IMR-90 (cell line): ENCODE data around the gene NEU1. TPM values are rescaled to one million over a fixed set of nuclear protein-coding genes. Genes with fewer than 3 reads are reported as not detected.
"Not testable (repeated sequence)": the region's sequence is repeated elsewhere in the genome, so short reads cannot be mapped to it uniquely, and the experiment has no call there.

ENCODE experiments used
- ATAC-seq: fragments of 200-7000 bp; cut with Tn5 transposase; 2 replicates; pipeline ENCODE4 v1.9.1; 2020; ENCODE audit warnings: low read depth, mild to moderate bottlenecking, moderate library complexity
- BruUV-seq: library from RNA; stranded (reverse); fragments of 400-500 nt; replicated peaks from 2 replicates; lab custom pipeline; 2021; lab: Mats Ljungman, UMichigan
- CTCF ChIA-PET: fragments of 300-600 bp; formaldehyde crosslinking; extraction: SDS; loops from one replicate; lab custom pipeline; 2021; ENCODE audit warnings: antibody characterized with exemption; lab: Yijun Ruan, JAX
- POLR2A ChIA-PET: fragments of 300-600 bp; sonication (Branson Sonifier 250); formaldehyde crosslinking; loops from one replicate; lab custom pipeline; 2022; ENCODE audit warnings: antibody characterized with exemption; ENCODE audit not compliant: unreplicated experiment; lab: Charles Lee
- DNase-seq: peaks from one replicate; pipeline ENCODE4 v3.0.0; 2013
- H2AFZ ChIP-seq: replicated peaks from 2 replicates; pipeline ENCODE3; 2013; ENCODE audit warnings: low read length, mild to moderate bottlenecking; ENCODE audit not compliant: poor library complexity
- H2AK5ac ChIP-seq: 2 replicates; pipeline ENCODE4 v1.6.1; 2013; ENCODE audit warnings: low read depth, low read length, inconsistent platforms
- H2AK9ac ChIP-seq: replicated peaks from 2 replicates; pipeline ENCODE3; 2013; ENCODE audit warnings: mild to moderate bottlenecking, low read depth, low read length, moderate library complexity; ENCODE audit not compliant: poor library complexity
- H2BK120ac ChIP-seq: 2 replicates; pipeline ENCODE4 v1.6.1; 2013; ENCODE audit warnings: low read depth, low read length, inconsistent platforms
- H2BK15ac ChIP-seq: 3 replicates; pipeline ENCODE4 v1.6.1; 2013; ENCODE audit warnings: low read depth, low read length, inconsistent platforms
- H2BK20ac ChIP-seq: 2 replicates; pipeline ENCODE4 v1.6.1; 2013; ENCODE audit warnings: low read depth, mild to moderate bottlenecking, inconsistent platforms, low read length, moderate library complexity
- H2BK5ac ChIP-seq: 2 replicates; pipeline ENCODE4 v1.6.1; 2013; ENCODE audit warnings: mild to moderate bottlenecking, low read depth, low read length, inconsistent platforms; ENCODE audit not compliant: poor library complexity, severe bottlenecking
- H3K14ac ChIP-seq: replicated peaks from 2 replicates; pipeline ENCODE4 v1.6.1; 2013; ENCODE audit warnings: low read depth, low read length, inconsistent platforms
- H3K18ac ChIP-seq: 2 replicates; pipeline ENCODE4 v1.6.1; 2013; ENCODE audit warnings: low read depth, low read length, control low read depth
- H3K23ac ChIP-seq: 2 replicates; pipeline ENCODE4 v1.6.1; 2013; ENCODE audit warnings: low read depth, low read length, inconsistent platforms
- H3K27ac ChIP-seq: 2 replicates; pipeline ENCODE4 v1.5.1; 2013; ENCODE audit warnings: mild to moderate bottlenecking, control low read depth, low read length; ENCODE audit not compliant: insufficient read depth
- H3K27me3 ChIP-seq: 2 replicates; pipeline ENCODE4 v1.6.1; 2013; ENCODE audit warnings: low read length; ENCODE audit not compliant: control insufficient read depth, insufficient read depth
- H3K36me3 ChIP-seq: 2 replicates; pipeline ENCODE4 v1.6.1; 2013; ENCODE audit warnings: low read length, mixed read lengths; ENCODE audit not compliant: control insufficient read depth, insufficient read depth
- H3K4ac ChIP-seq: 2 replicates; pipeline ENCODE4 v1.6.1; 2013; ENCODE audit warnings: low read depth, low read length, inconsistent platforms
- H3K4me1 ChIP-seq: 2 replicates; pipeline ENCODE4 v1.6.1; 2013; ENCODE audit warnings: low read length, mixed read lengths; ENCODE audit not compliant: control insufficient read depth, insufficient read depth
- H3K4me2 ChIP-seq: 2 replicates; pipeline ENCODE4 v1.6.1; 2013; ENCODE audit warnings: low read depth, mild to moderate bottlenecking, control low read depth, low read length, moderate library complexity
- H3K4me3 ChIP-seq: 2 replicates; pipeline ENCODE4 v1.5.1; 2013; ENCODE audit warnings: low read depth, mild to moderate bottlenecking, control low read depth, low read length, moderate library complexity; ENCODE audit not compliant: insufficient read depth
- H3K56ac ChIP-seq: 2 replicates; pipeline ENCODE4 v1.6.1; 2013; ENCODE audit warnings: low read length, inconsistent platforms; ENCODE audit not compliant: insufficient read depth; ENCODE audit errors: extremely low read depth
- H3K79me1 ChIP-seq, 2 experiments: 2 replicates each; pipeline ENCODE4 v1.6.1; 2013; ENCODE audit warnings: low read length in 2 of 2, inconsistent platforms in 1 of 2, low read depth in 1 of 2
- H3K9ac ChIP-seq: 2 replicates; pipeline ENCODE4 v1.6.1; 2013; ENCODE audit warnings: low read depth, low read length, control low read depth
- H3K9me1 ChIP-seq: 2 replicates; pipeline ENCODE4 v1.6.1; 2013; ENCODE audit warnings: low read length, inconsistent platforms; ENCODE audit not compliant: insufficient read depth
- H3K9me3 ChIP-seq: 2 replicates; pipeline ENCODE4 v1.6.1; 2013; ENCODE audit warnings: low read length; ENCODE audit not compliant: control insufficient read depth, insufficient read depth
- H4K20me1 ChIP-seq: 2 replicates; pipeline ENCODE4 v1.6.1; 2013; ENCODE audit warnings: low read length, inconsistent platforms; ENCODE audit not compliant: insufficient read depth
- H4K5ac ChIP-seq: 2 replicates; pipeline ENCODE4 v1.6.1; 2013; ENCODE audit warnings: mild to moderate bottlenecking, low read depth, low read length, control low read depth
- H4K8ac ChIP-seq, 2 experiments: 2 replicates each; pipeline ENCODE4 v1.6.1; 2013; ENCODE audit warnings: low read depth in 2 of 2, low read length in 2 of 2, control low read depth in 1 of 2, inconsistent platforms in 1 of 2
- H4K91ac ChIP-seq: 2 replicates; pipeline ENCODE4 v1.6.1; 2013; ENCODE audit warnings: low read depth, low read length, inconsistent platforms; ENCODE audit not compliant: insufficient read depth
- BHLHE40 ChIP-seq: fragments of 150-350 bp; IDR thresholded peaks from 2 replicates; pipeline ENCODE4 v1.6.1; 2016; ENCODE audit warnings: mild to moderate bottlenecking, low read depth, low read length
- FOS ChIP-seq: fragments of 150-350 bp; IDR thresholded peaks from 2 replicates; pipeline ENCODE4 v1.6.1; 2016; ENCODE audit warnings: low read depth, low read length
- NFE2L2 ChIP-seq: fragments of 150-350 bp; IDR thresholded peaks from 2 replicates; pipeline ENCODE4 v1.6.1; 2016; ENCODE audit warnings: low read depth, mild to moderate bottlenecking, low read length
- RAD21 ChIP-seq: IDR thresholded peaks from 2 replicates; pipeline ENCODE4 v1.6.1; 2012; ENCODE audit warnings: low read length, improper control_type of control experiment
- RFX5 ChIP-seq: IDR thresholded peaks from 2 replicates; pipeline ENCODE4 v1.8.0; 2012; ENCODE audit warnings: low read depth, mild to moderate bottlenecking, low read length, moderate library complexity
- WGBS, 2 experiments: methylation state at CpG; one replicate each; pipeline versions ENCODE4 v1.1.5 to v1.1.7; 2013; ENCODE audit warnings: missing lambda C conversion rate in 2 of 2; ENCODE audit not compliant: insufficient read length in 1 of 2; ENCODE audit errors: extremely low coverage in 2 of 2; 5-methylcytosine and 5-hydroxymethylcytosine counted together
- dilution Hi-C: fragments of 300-500 bp; cut with HindIII; formaldehyde crosslinking; loops from one replicate; pipeline ENCODE4 v1.14.3; 2018; ENCODE audit warnings: low sequenced_read_pairs; ENCODE audit not compliant: unreplicated experiment
- in situ Hi-C: fragments of 300-500 bp; cut with MboI; formaldehyde crosslinking; loops from 3 replicates; pipeline ENCODE4 v1.14.3; 2019; ENCODE audit warnings: low sequenced_read_pairs, inconsistent platforms, mixed read lengths
- intact Hi-C: fragments of 100-400 bp; cut with micrococcal nuclease; formaldehyde crosslinking; loops from 2 replicates; pipeline ENCODE4 v1.10.0; 2022
- polyA plus RNA-seq, 3 experiments: library from polyadenylated mRNA; depleted of rRNA; stranded (reverse); fragments of >200 nt; gene quantifications; 2 replicates each; pipeline ENCODE4 v1.2.3, GENCODE V29; 2012; ENCODE audit warnings: low replicate concordance in 1 of 3
- total RNA-seq: library from RNA; depleted of rRNA; stranded (reverse); fragments of >200 nt; gene quantifications from 2 replicates; pipeline ENCODE4 v1.2.3, GENCODE V29; 2012
- TF ChIP-seq, protein P1 (sequence below): fragments of 150-350 bp; IDR thresholded peaks from 2 replicates; pipeline ENCODE4 v1.6.1; 2017; ENCODE audit warnings: mild to moderate bottlenecking, antibody characterized with exemption, low read length, low read depth

NEU1 gene
- total and polyA plus RNA-seq, 2 of the 4 experiments (the other 2 are of a cell fraction): 28.5 to 36.2 TPM

DNA sequence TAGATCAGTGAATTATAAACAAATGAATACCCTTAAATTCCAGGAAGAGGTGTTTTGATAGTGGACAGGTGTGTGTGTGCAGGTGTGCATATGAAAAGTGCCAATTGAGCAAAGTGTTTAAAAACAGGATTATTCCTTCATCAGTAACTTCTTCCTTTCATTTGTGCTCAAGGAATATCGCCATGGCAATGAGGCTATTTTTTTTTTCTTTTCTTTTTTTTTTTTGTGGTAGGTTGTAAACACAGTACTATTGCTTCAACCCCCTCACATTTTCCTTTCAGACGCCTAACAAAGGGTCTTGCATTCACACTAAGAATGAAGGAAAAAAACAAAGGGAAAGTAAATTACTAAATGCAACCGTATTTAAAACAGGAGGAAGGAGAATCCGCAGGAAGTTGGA is 37.1 kb downstream of the NEU1 start:
- no peak overlapping the region for H3K27ac ChIP-seq
- no TSS peak for BruUV-seq
- H4K20me1 ChIP-seq: peaks cover 9% of the 10 kb centered on the region
- H3K14ac ChIP-seq: no peak overlapping the region
- H3K79me1 ChIP-seq: peaks cover 5 to 30% of the 10 kb centered on the region in 2 experiments; a peak in 3 of 4 replicates
- H4K8ac ChIP-seq: no peak overlapping the region
- ATAC-seq (no peak), DNase-seq (no peak)
- dilution Hi-C loops (no loop called here), in situ Hi-C loops (no loop called here), intact Hi-C loops (loop anchor here (5.0 kb wide), 1 partner anchor 278 kb away; the partner anchor contains the start of genes ATP6V1G2 and NFKBIL1)
- H3K18ac ChIP-seq: no peak overlapping the region
- H2AFZ ChIP-seq: no peak overlapping the region
- peaks cover 10% of the 10 kb centered on the region for H3K4me1 ChIP-seq
- H2BK5ac ChIP-seq: no peak overlapping the region
- no peak overlapping the region for H3K9ac ChIP-seq
- H3K4ac ChIP-seq: no peak overlapping the region
- POLR2A ChIA-PET: interaction anchor here (0.7 kb wide), 1 partner anchor 18 kb away, joined by 6 read pairs; no protein-coding TSS in a partner anchor
- no peak overlapping the region for H3K23ac ChIP-seq
- no peak overlapping the region for H2AK9ac ChIP-seq
- no peaks in the 10 kb centered on the region for H3K9me3 ChIP-seq
- no peak overlapping the region for H2AK5ac ChIP-seq
- H3K9me1 ChIP-seq: peaks cover 7% of the 10 kb centered on the region; the same call in 1 of the 2 replicates
- TF ChIP-seq RAD21: no peak
- TF ChIP-seq NFE2L2: no peak
- no peak for TF ChIP-seq FOS
- TF ChIP-seq, protein P1, sequence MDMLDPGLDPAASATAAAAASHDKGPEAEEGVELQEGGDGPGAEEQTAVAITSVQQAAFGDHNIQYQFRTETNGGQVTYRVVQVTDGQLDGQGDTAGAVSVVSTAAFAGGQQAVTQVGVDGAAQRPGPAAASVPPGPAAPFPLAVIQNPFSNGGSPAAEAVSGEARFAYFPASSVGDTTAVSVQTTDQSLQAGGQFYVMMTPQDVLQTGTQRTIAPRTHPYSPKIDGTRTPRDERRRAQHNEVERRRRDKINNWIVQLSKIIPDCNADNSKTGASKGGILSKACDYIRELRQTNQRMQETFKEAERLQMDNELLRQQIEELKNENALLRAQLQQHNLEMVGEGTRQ: no peak
- TF ChIP-seq RFX5: no peak
- no peak for TF ChIP-seq BHLHE40
- no peaks in the 10 kb centered on the region for H3K36me3 ChIP-seq
- no peak overlapping the region for H4K5ac ChIP-seq
- no peak overlapping the region for H2BK15ac ChIP-seq
- no peak overlapping the region for H3K4me3 ChIP-seq
- no peak overlapping the region for H3K4me2 ChIP-seq
- no peaks in the 10 kb centered on the region for H3K27me3 ChIP-seq
- CTCF ChIA-PET: no interaction called here
- no peak overlapping the region for H2BK20ac ChIP-seq
- H2BK120ac ChIP-seq: no peak overlapping the region
- no CpG with 5 or more reads among the region's 4 CpGs for WGBS, 2 experiments
- H4K91ac ChIP-seq: no peak overlapping the region
- H3K56ac ChIP-seq: no peak overlapping the region

GRCh38 chr6:31823592-31824196 is 38.9 kb downstream of the NEU1 start:
- BruUV-seq, POLR2A ChIA-PET: not testable (repeated sequence)

More at GRCh38 chr6:31823592-31824196, 38.9 kb downstream of the NEU1 start:
- dilution Hi-C loops, H3K36me3 ChIP-seq, H3K4ac ChIP-seq, H3K14ac ChIP-seq, H2AFZ ChIP-seq, H2BK120ac ChIP-seq, H3K27me3 ChIP-seq, intact Hi-C loops, in situ Hi-C loops, H2BK5ac ChIP-seq, H2BK20ac ChIP-seq, H4K91ac ChIP-seq, H3K4me2 ChIP-seq, H4K8ac ChIP-seq, H3K56ac ChIP-seq, DNase-seq, H4K20me1 ChIP-seq, ATAC-seq, H3K23ac ChIP-seq, H2AK9ac ChIP-seq, H3K18ac ChIP-seq, H3K9me1 ChIP-seq, H2AK5ac ChIP-seq, H4K5ac ChIP-seq, H3K27ac ChIP-seq, H3K9me3 ChIP-seq, H2BK15ac ChIP-seq, H3K4me3 ChIP-seq, H3K9ac ChIP-seq: not testable (repeated sequence)
- CTCF ChIA-PET: interaction anchor here (1.3 to 1.5 kb wide), 2 partner anchors 16 to 129 kb away, joined by 3 read pairs; partner anchors contain the start of gene LSM2
- H3K4me1 ChIP-seq: peaks cover 10% of the 10 kb centered on the region
- no CpG with 5 or more reads among the region's 9 CpGs for WGBS, 2 experiments
- peaks cover 5 to 37% of the 10 kb centered on the region in 2 experiments; a peak in 3 of 4 replicates for H3K79me1 ChIP-seq
